Activated CD4-positive, alpha-beta memory T cell treated with anti-CD3 and anti-CD28 coated beads, Interleukin-2, amount 10 ng/mL, durations not matched to agents 7 days and 5 days (primary cell): ENCODE measurements around the gene PSTPIP1. TPM values are rescaled to one million over a fixed set of nuclear protein-coding genes. Genes with fewer than 3 reads are reported as not detected.
A peak's percentile ranks its signal among the peaks of the same experiment; 100 is the strongest.

Source experiments
- CTCF ChIA-PET: fragments of 350-600 bp; sonication (Branson Sonifier 250); formaldehyde crosslinking; loops from one replicate; lab custom pipeline; 2021; ENCODE audit warnings: antibody characterized with exemption, inconsistent platforms; lab: Charles Lee
- POLR2A ChIA-PET: fragments of 350-600 bp; sonication (Branson Sonifier 250); formaldehyde crosslinking; loops from one replicate; lab custom pipeline; 2021; ENCODE audit warnings: antibody characterized with exemption; lab: Charles Lee
- DNase-seq: peaks from one replicate; pipeline ENCODE4 v3.0.0-alpha.2; 2020
- H3K27ac Mint-ChIP-seq: one replicate; pipeline ENCODE4 v1.8.0; 2021; ENCODE audit warnings: mild to moderate bottlenecking, mixed read lengths
- H3K27me3 Mint-ChIP-seq: one replicate; pipeline ENCODE4 v1.8.0; 2021; ENCODE audit warnings: mixed read lengths
- H3K36me3 Mint-ChIP-seq: one replicate; pipeline ENCODE4 v1.8.0; 2021; ENCODE audit warnings: low read depth, mixed read lengths
- H3K4me1 Mint-ChIP-seq: one replicate; pipeline ENCODE4 v1.8.0; 2021; ENCODE audit warnings: mixed read lengths
- H3K4me3 Mint-ChIP-seq: one replicate; pipeline ENCODE4 v1.8.0; 2021; ENCODE audit warnings: mild to moderate bottlenecking, mixed read lengths
- H3K9me3 Mint-ChIP-seq: one replicate; pipeline ENCODE4 v1.8.0; 2021; ENCODE audit warnings: mixed read lengths
- total RNA-seq, 2 experiments: library from RNA; stranded (reverse); gene quantifications; one replicate each; pipeline ENCODE4 v1.2.3, GENCODE V29; 2021

Gene PSTPIP1
- total RNA-seq, 2 experiments from 2014 or later: 181 to 187 TPM

GRCh38 chr15:77022646-77023575 lies 28.0 kb downstream of the PSTPIP1 start:
- H3K36me3 Mint-ChIP-seq: peaks cover 90% of the 10 kb centered on the region

GRCh38 chr15:77023576-77024272 lies 28.8 kb downstream of the PSTPIP1 start:
- CTCF ChIA-PET: interaction anchor here (0.6 to 3.7 kb wide), 14 partner anchors 11 to 374 kb away, joined by 3 to 33 read pairs (median 4); partner anchors contain the start of gene PSTPIP1
- Mint-ChIP-seq H3K27me3 (no peaks in the 10 kb centered on the region), H3K9me3 (no peaks in the 10 kb centered on the region), H3K36me3 (peaks cover 88% of the 10 kb centered on the region), H3K4me1 (peaks cover 64% of the 10 kb centered on the region), H3K4me3 (peak overlapping the region; percentile 13), H3K27ac (peak overlapping the region; percentile 99)
- POLR2A ChIA-PET: interaction anchor here (1.1 to 3.9 kb wide), 5 partner anchors 10 to 118 kb away, joined by 3 to 59 read pairs (median 23); partner anchors contain the start of genes PSTPIP1 and SCAPER
- DNase-seq: no peak

More at GRCh38 chr15:77022646-77023575, 28.0 kb downstream of the PSTPIP1 start:
- DNase-seq: no peak
- Mint-ChIP-seq H3K9me3 (no peaks in the 10 kb centered on the region), H3K27ac (peak overlapping the region; percentile 99), H3K4me3 (peak overlapping the region; percentile 13), H3K27me3 (no peaks in the 10 kb centered on the region), H3K4me1 (peaks cover 72% of the 10 kb centered on the region)
- ChIA-PET POLR2A (interaction anchor here (1.0 to 3.9 kb wide), 9 partner anchors 10 to 520 kb away, joined by 3 to 59 read pairs (median 4); partner anchors contain the start of genes PSTPIP1 and SCAPER), CTCF (interaction anchor here (0.6 to 3.7 kb wide), 21 partner anchors 9 to 374 kb away, joined by 3 to 33 read pairs (median 4); partner anchors contain the start of gene PSTPIP1)

- peaks cover 57% of the 10 kb centered on the region for H3K4me1 Mint-ChIP-seq
- H3K36me3 Mint-ChIP-seq: peaks cover 87% of the 10 kb centered on the region
- no peaks in the 10 kb centered on the region for H3K9me3 Mint-ChIP-seq
- H3K27ac Mint-ChIP-seq: peak overlapping the region; percentile 70
- no peak overlapping the region for H3K4me3 Mint-ChIP-seq
- peak; percentile 66 for DNase-seq
- POLR2A ChIA-PET: interaction anchor here (0.8 to 3.9 kb wide), 7 partner anchors 8 to 119 kb away, joined by 3 to 59 read pairs (median 3); partner anchors contain the start of genes PSTPIP1 and SCAPER
- CTCF ChIA-PET: interaction anchor here (0.7 to 3.7 kb wide), 11 partner anchors 11 to 92 kb away, joined by 3 to 33 read pairs (median 4); partner anchors contain the start of gene PSTPIP1
- H3K27me3 Mint-ChIP-seq: no peaks in the 10 kb centered on the region
These were observed 29.6 kb downstream of the PSTPIP1 start for GRCh38 chr15:77024273-77025082.

- ChIA-PET POLR2A (interaction anchor here (0.8 to 1.1 kb wide), 3 partner anchors 9 to 29 kb away, joined by 3 read pairs; no protein-coding TSS in a partner anchor), CTCF (interaction anchor here (0.8 to 3.7 kb wide), 5 partner anchors 12 to 53 kb away, joined by 4 to 33 read pairs (median 12); partner anchors contain the start of gene PSTPIP1)
- no peak for DNase-seq
- Mint-ChIP-seq H3K9me3 (no peaks in the 10 kb centered on the region), H3K4me3 (no peak overlapping the region), H3K4me1 (peaks cover 51% of the 10 kb centered on the region), H3K36me3 (peaks cover 87% of the 10 kb centered on the region), H3K27me3 (no peaks in the 10 kb centered on the region), H3K27ac (peak overlapping the region; percentile 66)
These were observed 30.4 kb downstream of the PSTPIP1 start for GRCh38 chr15:77025083-77025901.

GRCh38 chr15:77025941-77026411 lies 31.1 kb downstream of the PSTPIP1 start:
- peaks cover 80% of the 10 kb centered on the region for H3K36me3 Mint-ChIP-seq
- H3K9me3 Mint-ChIP-seq: no peaks in the 10 kb centered on the region
- H3K4me1 Mint-ChIP-seq: peaks cover 44% of the 10 kb centered on the region
- ChIA-PET CTCF (interaction anchor here (2.9 to 3.7 kb wide), 2 partner anchors 31 to 53 kb away, joined by 13 to 33 read pairs; partner anchors contain the start of gene PSTPIP1), POLR2A (interaction anchor here (1.0 to 1.4 kb wide), 2 partner anchors 11 to 30 kb away, joined by 3 read pairs; no protein-coding TSS in a partner anchor)
- H3K4me3 Mint-ChIP-seq: no peak overlapping the region
- H3K27ac Mint-ChIP-seq: peak overlapping the region; percentile 66
- H3K27me3 Mint-ChIP-seq: no peaks in the 10 kb centered on the region
- DNase-seq: no peak

GRCh38 chr15:77026501-77027110 lies 31.7 kb downstream of the PSTPIP1 start:
- Mint-ChIP-seq H3K27me3 (no peaks in the 10 kb centered on the region), H3K27ac (peak overlapping the region; percentile 66), H3K4me3 (no peak overlapping the region), H3K4me1 (peaks cover 37% of the 10 kb centered on the region), H3K36me3 (peaks cover 82% of the 10 kb centered on the region), H3K9me3 (no peaks in the 10 kb centered on the region)
- DNase-seq: peak; percentile 9
- POLR2A ChIA-PET: interaction anchor here (1.4 kb wide), 1 partner anchor 10 kb away, joined by 3 read pairs; no protein-coding TSS in a partner anchor
- CTCF ChIA-PET: interaction anchor here (3.7 kb wide), 1 partner anchor 54 kb away, joined by 33 read pairs; no protein-coding TSS in a partner anchor

GRCh38 chr15:77027111-77027696 lies 32.3 kb downstream of the PSTPIP1 start:
- POLR2A ChIA-PET: interaction anchor here (1.4 kb wide), 1 partner anchor 10 kb away, joined by 3 read pairs; no protein-coding TSS in a partner anchor
- Mint-ChIP-seq H3K4me1 (peaks cover 31% of the 10 kb centered on the region), H3K27me3 (no peaks in the 10 kb centered on the region), H3K9me3 (no peaks in the 10 kb centered on the region), H3K27ac (peak overlapping the region; percentile 28), H3K36me3 (peaks cover 82% of the 10 kb centered on the region), H3K4me3 (no peak overlapping the region)
- no peak for DNase-seq
- CTCF ChIA-PET: no interaction called here

GRCh38 chr15:77027697-77028450 lies 32.9 kb downstream of the PSTPIP1 start:
- DNase-seq: peak; percentile 15
- no peaks in the 10 kb centered on the region for H3K9me3 Mint-ChIP-seq
- H3K36me3 Mint-ChIP-seq: peaks cover 82% of the 10 kb centered on the region
- no peaks in the 10 kb centered on the region for H3K27me3 Mint-ChIP-seq
- ChIA-PET POLR2A (no interaction called here), CTCF (no interaction called here)
- H3K27ac Mint-ChIP-seq: no peak overlapping the region
- no peak overlapping the region for H3K4me3 Mint-ChIP-seq
- peaks cover 25% of the 10 kb centered on the region for H3K4me1 Mint-ChIP-seq

GRCh38 chr15:77028451-77029165 lies 33.7 kb downstream of the PSTPIP1 start:
- H3K4me1 Mint-ChIP-seq: peaks cover 17% of the 10 kb centered on the region
- H3K9me3 Mint-ChIP-seq: no peaks in the 10 kb centered on the region
- peak; percentile 11 for DNase-seq
- H3K36me3 Mint-ChIP-seq: peaks cover 82% of the 10 kb centered on the region
- H3K4me3 Mint-ChIP-seq: no peak overlapping the region
- H3K27ac Mint-ChIP-seq: peak overlapping the region; percentile 35
- H3K27me3 Mint-ChIP-seq: no peaks in the 10 kb centered on the region
- ChIA-PET CTCF (no interaction called here), POLR2A (interaction anchor here (1.0 kb wide), 1 partner anchor 18 kb away, joined by 3 read pairs; no protein-coding TSS in a partner anchor)
